ENCODE measurements around the gene P3H3.
"Not testable (repeated sequence)": the region's sequence is repeated elsewhere in the genome, so short reads cannot be mapped to it uniquely, and the experiment has no call there.

DNA sequence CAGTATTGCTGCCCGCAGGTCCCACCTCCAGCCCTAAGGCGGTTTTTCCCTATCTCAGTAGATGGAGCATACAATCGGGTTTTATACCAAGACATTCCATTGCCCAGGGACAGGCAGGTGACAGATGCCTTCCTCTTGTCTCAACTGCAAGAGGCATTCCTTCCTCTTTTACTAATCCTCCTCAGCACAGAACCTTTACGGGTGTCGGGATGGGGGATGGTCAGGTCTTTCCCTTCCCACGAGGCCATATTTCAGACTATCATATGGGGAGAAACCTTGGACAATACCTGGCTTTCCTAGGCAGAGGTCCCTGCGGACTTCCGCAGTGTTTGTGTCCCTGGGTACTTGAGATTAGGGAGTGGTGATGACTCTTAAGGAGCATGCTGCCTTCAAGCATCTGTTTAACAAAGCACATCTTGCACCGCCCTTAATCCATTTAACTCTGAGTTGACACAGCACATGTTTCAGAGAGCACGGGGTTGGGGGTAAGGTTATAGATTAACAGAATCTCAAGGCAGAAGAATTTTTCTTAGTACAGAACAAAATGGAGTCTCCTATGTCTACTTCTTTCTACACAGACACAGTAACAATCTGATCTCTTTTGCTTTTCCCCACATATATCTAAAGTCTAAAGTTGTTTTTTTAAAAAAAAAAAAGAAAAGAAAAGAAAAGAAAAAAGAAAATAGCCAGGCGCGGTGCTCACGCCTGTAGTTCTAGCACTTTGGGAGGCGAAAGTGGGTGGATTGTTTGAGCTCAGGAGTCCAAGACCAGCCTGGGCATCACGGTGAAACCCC, 58.2 kb downstream of the P3H3 start:
- not testable (repeated sequence) for TF ChIP-seq ZNF423 (tag by site-specific recombination; IDR thresholded peaks at IDR 0.05); ZSCAN23 (tag by site-specific recombination; IDR thresholded peaks at IDR 0.05); ZNF23 (tag by site-specific recombination; IDR thresholded peaks at IDR 0.05; ENCODE audit: borderline replicate concordance); ZNF548 (tag by site-specific recombination; IDR thresholded peaks at IDR 0.05)
